GM18951 (cell line): ENCODE data around the gene DNM3.

Experiments used
- POLR2A ChIP-seq: IDR thresholded peaks from 4 replicates; pipeline ENCODE4 v1.6.1; 2011; ENCODE audit warnings: mild to moderate bottlenecking; ENCODE audit not compliant: insufficient read length, insufficient read depth; ENCODE audit errors: extremely low read depth
- in situ Hi-C: fragments of 300-500 bp; cut with MboI; formaldehyde crosslinking; loops from one replicate; pipeline ENCODE4 v1.12.0; 2022; ENCODE audit warnings: low sequenced_read_pairs, mixed read lengths, inconsistent platforms; ENCODE audit not compliant: unreplicated experiment

The DNM3 gene

DNA sequence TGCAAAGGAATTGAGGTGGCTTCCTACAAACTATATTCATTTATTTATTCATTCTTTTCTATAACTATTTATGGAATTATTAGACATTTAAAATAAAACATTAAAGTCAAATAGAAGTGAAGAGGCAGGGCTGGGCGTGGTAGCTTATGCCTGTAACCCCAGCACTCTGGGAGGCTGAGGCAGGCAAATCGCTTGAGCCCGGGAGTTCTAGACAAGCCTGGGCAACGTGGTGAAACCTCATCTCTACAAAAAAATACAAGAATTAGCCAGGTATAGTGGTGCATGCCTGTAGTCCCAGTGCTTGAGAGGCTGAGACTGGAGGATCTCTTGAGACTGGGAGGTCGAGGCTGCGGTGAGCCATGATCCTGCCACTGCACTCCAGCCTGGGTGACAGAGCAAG lies 23.8 kb downstream of the DNM3 start:
- TF ChIP-seq POLR2A: no peak
- in situ Hi-C loops: no loop called here

DNA sequence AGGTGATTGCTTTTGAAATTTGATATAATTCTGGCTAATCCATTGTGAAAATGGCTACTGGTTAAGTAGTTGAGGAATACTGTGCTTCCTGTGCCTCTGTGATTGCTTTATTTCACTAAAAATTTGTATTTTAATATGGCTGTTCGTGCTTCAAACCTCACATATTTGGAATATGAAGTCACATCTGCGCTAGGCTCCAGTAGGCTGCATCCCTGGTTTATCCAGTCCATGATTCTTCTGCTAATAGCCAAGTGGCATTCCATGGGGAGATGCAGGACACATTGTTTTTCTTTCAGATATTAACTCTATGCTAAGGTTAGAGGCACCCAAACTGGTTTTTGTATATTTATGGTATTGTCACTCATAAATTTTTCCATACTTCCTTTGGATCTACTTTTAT lies 25.9 kb downstream of the DNM3 start:
- in situ Hi-C loops: no loop called here
- no peak for TF ChIP-seq POLR2A

DNA sequence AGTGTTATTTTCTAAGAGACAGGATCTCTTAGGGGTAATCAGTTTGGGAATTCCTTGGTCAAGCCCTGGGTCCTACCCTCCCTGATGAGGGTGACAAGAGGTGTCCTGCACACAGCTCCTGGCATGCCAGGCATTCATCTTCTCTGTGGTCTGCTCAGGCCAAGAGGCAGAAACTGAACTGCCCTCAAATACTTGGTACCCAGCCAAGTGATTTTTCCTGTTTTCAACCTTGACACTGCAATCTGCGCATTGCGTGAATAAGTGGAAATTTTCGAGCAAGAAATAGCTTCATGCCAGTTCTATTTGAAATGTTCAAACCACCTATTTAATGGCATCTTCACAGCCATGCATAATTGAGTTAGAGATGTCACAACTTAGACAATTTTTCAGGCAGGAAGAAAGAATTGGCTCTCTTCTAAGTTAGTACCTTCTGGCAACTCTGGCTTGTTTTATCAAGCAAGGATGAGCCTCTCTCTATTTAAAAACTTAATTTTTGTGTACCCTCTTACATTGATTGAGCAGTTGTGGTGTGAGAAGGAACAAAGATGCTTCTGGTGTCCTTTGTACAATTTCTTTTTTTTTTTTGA lies 27.0 kb downstream of the DNM3 start:
- TF ChIP-seq POLR2A: no peak
- in situ Hi-C loops: no loop called here

DNA sequence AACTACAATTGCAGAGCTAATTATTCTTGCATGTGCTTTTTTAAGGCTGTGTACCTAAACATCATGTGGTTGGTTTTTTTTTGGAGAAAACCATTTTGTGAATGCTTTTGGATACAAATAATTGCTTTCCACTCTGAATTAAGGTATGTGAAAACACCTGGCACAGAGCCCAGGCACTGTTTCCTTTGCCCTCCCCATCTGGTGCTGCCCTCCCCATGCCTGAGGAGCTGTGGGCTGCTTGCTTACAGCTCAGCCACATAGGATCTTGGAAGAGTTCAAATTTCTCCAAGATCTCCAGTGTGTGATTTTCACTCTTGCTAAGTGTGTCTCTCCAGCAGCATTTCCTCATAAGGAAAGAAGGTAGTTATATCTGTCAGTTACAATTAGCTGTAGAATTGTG lies 27.8 kb downstream of the DNM3 start:
- in situ Hi-C loops: no loop called here
- TF ChIP-seq POLR2A: no peak

DNA sequence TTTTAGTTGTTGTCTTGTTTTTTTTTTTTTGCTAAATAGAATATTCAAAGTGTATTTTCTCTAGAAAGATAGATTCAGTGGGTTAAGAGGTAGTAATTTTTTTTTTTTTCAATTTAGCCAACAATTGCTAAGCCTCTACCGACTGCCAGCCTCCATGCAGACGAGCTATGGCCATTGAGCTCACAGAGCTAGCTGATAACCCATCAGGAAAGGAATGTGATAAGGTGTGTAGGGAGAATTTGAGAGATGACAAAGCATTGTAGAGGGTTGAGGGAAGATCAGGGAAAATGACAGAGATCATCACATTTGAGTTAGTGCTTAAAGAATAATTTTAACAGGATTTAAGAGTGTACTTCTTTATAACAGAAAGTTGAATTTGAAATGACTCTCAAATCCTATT lies 30.6 kb downstream of the DNM3 start:
- in situ Hi-C loops: no loop called here
- no peak for TF ChIP-seq POLR2A

DNA sequence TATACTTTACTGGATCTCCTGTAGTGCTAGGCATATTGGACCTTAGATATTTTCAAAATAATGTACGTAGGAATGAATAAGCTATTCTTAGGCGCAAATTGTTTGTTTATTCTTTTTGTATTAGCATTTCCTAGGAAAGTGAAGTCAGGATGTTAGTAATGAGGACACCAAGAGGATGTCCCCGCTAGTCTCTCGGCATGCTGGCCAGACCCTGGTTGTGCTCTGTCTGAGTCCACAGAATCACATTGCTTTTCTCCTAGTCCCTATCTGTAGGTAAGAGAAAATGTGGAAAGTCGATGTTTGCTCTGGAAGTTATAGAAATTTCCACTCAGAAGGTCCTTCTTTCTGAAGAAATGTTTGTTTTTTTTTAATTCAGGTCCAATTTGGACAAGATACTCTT lies 31.1 kb downstream of the DNM3 start:
- in situ Hi-C loops: no loop called here
- no peak for TF ChIP-seq POLR2A

DNA sequence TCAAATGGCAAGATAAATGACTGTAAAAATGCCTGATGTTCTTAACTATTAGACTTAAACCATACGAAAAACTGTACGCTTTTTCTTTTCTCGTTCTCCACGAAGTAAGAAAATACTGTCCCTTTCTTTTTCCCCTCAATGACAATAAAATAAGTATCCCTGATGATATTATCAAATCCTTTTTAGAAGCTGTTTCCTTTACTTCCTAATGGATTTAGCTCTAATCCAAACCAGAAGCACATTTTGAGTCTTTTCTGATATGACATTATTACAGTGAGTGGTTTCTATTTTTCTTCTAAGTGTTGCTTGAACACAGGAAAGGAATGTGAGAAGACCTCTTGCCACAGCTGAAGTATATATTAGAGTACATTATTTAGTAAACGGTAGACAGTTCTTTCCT lies 32.4 kb downstream of the DNM3 start:
- TF ChIP-seq POLR2A: no peak
- in situ Hi-C loops: no loop called here

DNA sequence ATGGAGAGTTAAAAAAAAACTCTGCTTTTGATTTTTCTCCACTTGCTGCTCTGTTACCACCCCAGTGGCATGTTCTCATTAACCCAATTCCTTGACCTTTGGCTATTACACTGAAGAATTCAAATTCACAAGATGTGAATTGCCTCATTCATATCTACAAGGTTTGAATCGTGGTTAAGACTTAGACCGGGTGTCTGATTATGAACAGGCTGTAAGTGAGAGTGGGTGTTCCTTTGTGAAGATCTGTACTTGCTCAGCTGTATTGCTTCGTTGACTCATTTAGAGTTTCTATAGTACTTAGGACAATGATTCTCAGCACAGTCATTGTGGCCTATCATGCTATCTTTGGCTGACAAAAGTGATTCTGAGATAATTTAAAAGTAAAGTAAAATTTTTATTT lies 36.4 kb downstream of the DNM3 start:
- TF ChIP-seq POLR2A: no peak
- in situ Hi-C loops: no loop called here

DNA sequence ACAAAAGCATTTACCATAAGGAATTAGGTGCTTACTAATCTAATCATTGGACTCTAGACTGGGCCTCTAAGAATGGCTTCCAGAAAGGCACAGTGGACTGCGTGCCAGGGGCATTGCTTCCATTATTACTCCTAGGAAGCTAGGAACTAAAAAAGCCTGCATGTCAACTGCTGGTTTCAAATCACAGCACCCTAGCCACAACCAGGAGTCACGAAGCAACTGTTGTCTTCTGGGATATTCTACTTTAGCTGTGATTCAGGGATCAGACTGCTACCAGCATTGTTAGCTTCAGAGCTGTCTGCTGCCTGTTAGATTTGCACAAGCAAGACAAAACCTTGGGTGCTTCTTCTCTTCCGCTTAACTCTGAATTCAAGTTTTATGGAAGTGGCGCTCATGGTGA lies 38.3 kb downstream of the DNM3 start:
- no peak for TF ChIP-seq POLR2A
- in situ Hi-C loops: no loop called here

DNA sequence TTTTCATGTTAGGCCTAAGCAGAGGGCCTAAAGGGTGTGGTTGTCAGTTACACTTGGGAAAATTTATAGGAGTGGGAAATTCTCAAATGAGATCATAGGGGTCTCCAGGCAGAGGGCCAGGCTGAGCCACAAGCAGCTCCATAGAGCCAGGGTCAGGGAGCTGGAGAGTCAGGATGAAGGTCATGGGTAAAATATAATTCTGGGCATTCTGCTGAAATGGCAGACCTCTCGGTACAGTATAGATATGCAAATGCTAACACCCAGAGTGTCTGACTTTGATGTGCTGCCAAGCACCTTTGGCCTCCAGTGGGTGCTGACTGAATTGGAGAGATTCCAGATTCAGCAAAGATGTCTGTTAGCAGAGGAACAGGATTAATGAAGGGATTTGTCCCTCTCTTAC lies 40.1 kb downstream of the DNM3 start:
- in situ Hi-C loops: no loop called here
- no peak for TF ChIP-seq POLR2A

DNA sequence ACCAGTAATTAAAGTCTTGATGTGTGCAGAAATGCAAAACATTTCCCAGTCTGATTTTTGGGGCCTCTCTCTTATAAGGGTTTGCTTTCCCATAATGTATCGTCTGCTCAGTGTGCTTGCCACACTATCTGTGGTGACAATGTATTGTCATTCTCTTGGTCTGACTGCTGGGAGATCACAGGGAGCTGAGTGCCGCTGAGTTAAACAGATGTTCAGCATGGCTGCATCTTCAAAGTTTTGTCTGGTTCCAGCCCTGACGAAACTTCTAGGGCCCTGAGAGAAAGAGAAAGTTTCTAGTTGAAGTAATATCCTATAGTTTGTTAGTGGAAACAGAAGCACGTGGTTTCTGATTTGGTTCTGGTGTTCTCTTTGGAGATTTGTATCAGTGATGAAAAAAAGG lies 42.6 kb downstream of the DNM3 start:
- no peak for TF ChIP-seq POLR2A
- in situ Hi-C loops: no loop called here

DNA sequence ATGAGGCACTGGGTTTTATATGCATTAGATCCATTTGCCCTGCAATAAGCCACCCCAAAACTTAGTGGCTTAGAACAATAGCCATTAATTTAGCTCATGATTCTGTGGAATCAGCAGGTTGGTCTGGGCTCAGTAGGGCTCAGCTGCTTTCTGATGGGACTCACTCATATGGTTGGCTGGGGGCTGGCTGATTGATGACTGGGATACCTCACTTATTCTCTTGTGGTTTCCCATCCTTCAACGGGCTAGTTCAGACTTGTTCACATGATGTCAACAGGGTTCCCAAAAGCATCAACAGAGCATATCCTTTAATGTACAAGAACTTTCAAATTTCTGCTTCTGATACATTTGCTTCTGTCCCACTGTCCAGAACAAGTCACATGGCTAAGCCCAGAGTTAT lies 43.2 kb downstream of the DNM3 start:
- no peak for TF ChIP-seq POLR2A
- in situ Hi-C loops: no loop called here

DNA sequence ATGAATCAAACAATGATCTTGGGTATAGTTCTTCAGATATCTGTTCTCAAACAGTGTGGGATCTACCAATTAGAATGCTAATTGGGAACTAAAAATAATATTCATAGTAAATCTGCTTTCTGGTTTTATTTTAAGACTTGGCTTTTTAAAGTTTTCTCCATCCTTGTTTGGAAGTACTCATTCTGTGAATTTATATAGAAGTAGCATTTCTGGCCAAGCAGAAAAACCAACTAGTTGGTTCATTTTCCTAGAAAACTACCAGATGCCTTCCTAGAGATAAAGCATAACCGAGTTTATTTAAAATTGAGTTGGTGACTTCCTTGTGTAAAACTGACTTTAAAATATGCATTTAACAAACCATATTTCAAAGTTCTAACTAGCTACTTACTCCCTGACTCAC lies 48.8 kb downstream of the DNM3 start:
- no peak for TF ChIP-seq POLR2A
- in situ Hi-C loops: no loop called here

DNA sequence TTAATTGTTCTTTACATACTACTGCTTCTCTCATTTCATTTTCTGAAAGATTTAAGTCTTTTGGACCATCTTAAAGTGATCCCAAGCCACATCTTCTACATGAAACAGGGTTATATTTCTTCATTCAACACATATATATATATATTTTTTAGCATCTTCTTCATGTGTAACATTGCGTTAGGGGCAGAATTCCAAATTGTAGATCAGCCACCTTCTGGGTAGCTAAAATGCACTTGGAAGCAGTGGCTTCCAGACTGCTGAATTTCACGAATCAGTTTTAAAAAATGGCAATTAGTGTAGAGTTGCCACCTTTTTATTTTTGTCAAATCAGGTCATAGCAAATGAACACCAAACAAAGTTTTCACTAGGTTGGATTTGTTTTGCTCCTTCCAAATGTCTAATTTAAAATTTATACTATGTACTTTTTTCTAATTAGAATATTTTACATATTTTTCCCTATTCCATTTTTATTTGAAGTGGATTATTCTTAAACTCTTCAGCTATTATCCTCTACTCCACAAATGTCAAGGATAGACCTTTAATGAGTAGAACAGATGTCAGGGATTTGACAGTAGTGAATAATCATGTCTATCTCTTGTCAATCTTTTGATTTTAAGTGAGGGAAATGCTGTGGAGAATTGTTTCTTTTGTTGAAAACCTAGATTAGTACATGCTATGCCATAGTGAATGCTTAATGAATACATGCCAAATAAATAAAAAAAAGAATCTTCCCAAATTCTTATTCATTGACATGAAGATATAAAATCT lies 55.8 kb downstream of the DNM3 start:
- no peak for TF ChIP-seq POLR2A
- in situ Hi-C loops: no loop called here
